ENCODE measurements around the gene CEP112.
"Not testable (repeated sequence)": the region's sequence is repeated elsewhere in the genome, so short reads cannot be mapped to it uniquely, and the experiment has no call there.

Gene CEP112

DNA sequence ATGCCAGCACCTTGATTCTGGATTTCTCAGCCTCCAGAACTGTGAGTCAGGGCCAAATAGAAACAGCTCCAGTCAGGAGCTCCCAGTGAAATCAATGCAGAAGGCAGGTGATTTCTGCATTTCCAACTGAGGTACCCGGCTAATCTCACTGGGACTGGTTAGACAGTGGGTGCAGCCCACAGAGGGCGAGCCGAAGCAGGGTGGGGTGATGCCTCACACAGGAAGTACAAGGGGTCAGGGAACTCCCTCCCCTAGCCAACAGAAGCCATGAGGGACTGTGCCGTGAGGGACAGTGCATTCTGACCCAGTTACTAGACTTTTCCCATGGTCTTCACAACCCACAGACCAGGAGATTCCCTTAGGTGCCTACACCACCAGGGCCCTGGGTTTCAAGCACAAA is 36.9 kb downstream of the CEP112 start:
- DNase-seq (ENCODE audit: low spot score): not testable (repeated sequence)

GRCh38 chr17:66152756-66153155 is 39.2 kb downstream of the CEP112 start:
- no peak for DNase-seq (ENCODE audit: low spot score)

DNA sequence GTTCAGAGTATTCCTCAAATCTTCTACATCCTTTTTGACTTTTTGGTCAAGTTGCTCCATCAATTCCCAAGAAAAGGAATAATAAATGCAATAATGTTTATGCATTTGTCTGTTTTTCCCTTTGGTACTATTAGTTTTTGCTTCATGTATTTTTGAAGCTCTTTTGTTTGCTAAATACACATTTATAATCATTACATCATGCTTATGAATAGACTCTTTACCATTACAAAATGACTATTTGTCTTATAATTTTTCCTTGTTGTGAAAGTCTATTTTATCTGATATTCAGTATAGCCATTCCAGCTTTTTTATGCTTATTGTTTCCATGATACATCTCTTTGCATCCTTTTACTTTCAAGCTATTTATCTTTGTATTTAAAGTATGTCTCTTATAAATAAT is 41.2 kb downstream of the CEP112 start:
- no peak for DNase-seq (ENCODE audit: low spot score)

- DNase-seq (ENCODE audit: low spot score): no peak
These were observed 42.4 kb downstream of the CEP112 start for GRCh38 chr17:66149562-66149961.

GRCh38 chr17:66146394-66146793 is 45.5 kb downstream of the CEP112 start:
- no peak for DNase-seq (ENCODE audit: low spot score)

DNA sequence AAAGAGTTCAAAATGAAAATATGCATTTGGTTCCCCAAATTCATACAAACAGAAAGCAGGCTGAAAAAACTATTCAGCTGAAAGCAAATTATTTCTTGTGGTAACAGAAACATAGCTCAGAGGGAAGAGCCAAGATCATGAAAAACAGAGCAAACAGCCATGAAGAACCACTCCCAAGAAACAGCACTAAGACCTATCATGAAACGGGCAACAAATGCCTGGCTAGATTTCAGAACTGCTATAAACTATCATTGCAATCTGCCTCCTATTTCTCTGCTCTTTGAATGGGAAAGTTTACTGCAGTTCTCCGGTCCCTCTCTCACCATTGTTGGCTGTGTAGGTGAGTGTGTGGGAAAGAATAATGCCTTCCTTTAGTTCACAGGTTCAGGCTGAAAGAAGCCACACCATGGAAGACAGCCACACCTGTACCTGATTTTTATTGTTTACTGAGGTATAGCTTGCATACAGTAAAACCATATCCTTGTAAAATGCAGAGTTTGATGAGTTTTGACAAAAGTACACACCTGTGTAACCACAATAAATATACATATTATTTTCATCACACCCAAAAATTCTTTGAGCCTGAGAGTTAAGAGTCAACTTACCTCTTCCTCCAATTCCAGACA is 48.2 kb downstream of the CEP112 start:
- no peak for DNase-seq (ENCODE audit: low spot score)

DNA sequence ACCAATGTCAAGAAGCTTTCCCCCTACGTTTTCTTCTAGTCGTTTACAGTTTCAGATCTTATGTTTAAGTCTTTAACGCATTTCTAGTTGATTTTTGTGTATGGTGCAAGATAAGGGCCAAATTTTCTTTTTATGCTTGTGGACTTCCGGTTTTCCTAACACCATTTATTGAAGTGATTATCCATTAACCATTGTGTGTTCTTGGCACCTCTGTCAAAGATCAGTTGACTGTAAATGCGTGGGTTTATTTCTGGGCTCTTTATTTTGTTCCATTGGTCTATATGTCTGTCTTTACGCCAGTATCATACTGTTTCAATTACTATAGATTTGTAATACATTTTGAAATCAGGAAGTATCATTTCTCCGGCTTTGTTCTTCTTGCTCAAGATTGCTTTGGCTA is 49.5 kb downstream of the CEP112 start:
- no peak for DNase-seq (ENCODE audit: low spot score)

GRCh38 chr17:66138120-66138519 is 53.8 kb downstream of the CEP112 start:
- no peak for DNase-seq (ENCODE audit: low spot score)

DNA sequence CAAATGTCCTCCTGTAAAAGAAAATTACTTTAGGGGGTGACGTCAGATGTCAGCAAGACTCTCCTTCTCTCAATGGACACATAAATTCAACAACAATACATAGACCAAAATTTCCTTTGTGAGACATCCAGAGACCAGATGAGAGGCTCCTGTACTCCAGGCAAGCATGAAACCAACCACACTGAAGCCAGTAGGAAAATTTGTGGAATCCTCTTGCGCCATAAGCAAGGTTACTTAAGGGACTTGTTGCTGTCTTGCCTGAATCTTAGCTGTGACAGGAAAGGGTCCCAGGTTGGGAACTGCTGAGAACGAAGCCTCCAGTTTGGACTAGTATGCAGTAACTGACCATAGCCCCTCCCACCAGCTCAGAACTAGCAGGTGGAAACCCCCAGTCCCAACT is 56.0 kb downstream of the CEP112 start:
- no peak for DNase-seq (ENCODE audit: low spot score)

DNA sequence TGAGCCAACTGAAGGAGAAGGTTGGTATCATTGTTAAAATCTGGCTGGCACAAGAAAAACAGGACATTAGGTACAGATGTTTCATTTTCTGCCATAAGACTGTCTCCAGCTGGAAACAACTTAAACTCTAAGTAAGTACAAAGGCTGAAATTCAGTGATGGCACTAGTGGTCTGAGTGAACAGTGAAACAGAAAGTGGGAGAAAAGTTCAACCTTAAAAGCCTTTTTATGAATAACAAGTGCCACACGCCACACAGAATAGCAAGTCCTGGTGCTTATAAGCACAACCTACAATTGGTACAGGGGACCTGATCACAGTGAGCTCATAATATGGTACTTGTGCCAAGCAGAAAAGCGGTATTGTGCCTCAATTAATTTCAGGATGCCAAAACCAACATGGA is 56.7 kb downstream of the CEP112 start:
- no peak for DNase-seq (ENCODE audit: low spot score)

DNA sequence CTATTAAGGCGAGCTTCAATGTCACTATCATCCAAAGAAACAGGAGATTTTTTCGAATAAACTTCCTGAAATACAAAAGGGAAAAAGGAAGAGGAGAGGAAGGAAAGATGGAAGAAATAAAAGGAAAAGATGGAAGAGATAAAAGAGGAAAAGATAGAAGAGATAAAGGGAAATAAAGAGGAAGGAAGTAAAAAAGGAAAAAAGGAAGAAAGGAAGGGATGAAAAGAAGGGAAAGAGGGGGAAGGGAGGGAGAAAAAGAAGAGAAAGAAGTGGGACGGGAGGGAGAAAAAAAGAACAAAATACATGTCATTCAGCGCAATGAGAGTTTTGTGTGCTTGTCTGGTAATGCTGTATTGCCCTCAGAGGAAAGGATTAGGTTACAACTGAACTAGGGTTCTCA is 62.2 kb downstream of the CEP112 start:
- no peak for DNase-seq (ENCODE audit: low spot score)

GRCh38 chr17:66126231-66126630 is 65.7 kb downstream of the CEP112 start:
- no peak for DNase-seq (ENCODE audit: low spot score)

GRCh38 chr17:66123163-66123562 is 68.8 kb downstream of the CEP112 start:
- DNase-seq (ENCODE audit: low spot score): no peak

DNA sequence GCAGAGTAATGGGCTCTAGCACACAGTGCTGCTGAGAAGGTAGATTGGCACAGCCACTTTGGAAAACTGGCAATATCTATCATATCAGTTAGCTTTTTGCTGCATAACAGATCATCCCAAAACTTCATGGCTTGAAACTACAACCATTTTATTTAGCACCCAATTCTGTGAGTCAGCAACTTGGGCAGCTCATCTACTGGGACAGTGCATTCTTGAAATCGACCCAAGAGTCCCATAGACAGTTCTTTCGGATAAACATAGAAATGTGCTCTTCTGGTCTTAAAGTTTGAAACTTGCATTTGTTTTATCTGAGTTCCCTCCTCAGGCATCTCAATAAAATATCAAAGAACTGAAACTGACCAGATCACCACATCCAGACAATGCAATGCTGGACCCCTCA is 76.7 kb downstream of the CEP112 start:
- no peak for DNase-seq (ENCODE audit: low spot score)

- DNase-seq (ENCODE audit: low spot score): no peak
These were observed 77.3 kb downstream of the CEP112 start for GRCh38 chr17:66114609-66115008.

DNA sequence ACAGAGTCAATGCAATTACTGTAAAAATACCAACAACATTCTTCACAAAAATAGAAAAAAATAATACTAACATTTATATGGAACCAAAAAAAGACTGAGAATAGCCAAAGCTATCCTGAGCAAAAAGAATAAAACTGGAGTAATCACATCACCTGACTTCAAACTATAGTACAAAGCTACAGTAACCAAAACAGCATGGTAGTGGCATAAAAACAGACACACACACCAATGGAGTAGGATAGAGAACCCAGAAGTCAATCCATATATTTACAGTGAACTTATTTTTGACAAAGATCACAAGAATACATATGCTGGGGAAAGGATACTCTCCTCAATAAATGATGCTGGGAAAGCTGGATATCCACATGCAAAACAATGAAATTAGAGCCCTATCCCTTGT is 84.2 kb downstream of the CEP112 start:
- DNase-seq (ENCODE audit: low spot score): no peak

- no peak for DNase-seq (ENCODE audit: low spot score)
These were observed 93.9 kb downstream of the CEP112 start for GRCh38 chr17:66098040-66098439.

- DNase-seq (ENCODE audit: low spot score): no peak
These were observed 97.2 kb downstream of the CEP112 start for GRCh38 chr17:66094727-66095126.

- DNase-seq (ENCODE audit: low spot score): no peak
These were observed 100.4 kb downstream of the CEP112 start for GRCh38 chr17:66091445-66092080.

DNA sequence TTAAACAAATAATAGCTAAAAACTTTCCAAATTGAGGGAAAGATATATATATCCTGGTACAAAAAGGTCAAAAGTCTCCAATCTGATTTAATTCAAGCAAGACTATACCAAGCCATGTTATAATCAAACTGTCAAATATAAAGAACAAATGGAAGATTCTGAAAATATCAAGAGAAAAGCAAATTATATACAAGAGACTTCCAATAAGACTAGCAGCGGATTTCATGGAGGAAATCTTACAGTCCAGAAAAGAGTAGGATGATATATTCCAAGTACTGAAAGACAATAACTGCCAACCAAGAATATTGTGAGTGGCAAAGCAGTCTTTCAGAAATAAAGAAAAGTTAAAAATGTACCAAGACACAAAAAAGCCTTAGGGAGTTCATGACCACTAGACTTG is 102.2 kb downstream of the CEP112 start:
- DNase-seq (ENCODE audit: low spot score): no peak

DNA sequence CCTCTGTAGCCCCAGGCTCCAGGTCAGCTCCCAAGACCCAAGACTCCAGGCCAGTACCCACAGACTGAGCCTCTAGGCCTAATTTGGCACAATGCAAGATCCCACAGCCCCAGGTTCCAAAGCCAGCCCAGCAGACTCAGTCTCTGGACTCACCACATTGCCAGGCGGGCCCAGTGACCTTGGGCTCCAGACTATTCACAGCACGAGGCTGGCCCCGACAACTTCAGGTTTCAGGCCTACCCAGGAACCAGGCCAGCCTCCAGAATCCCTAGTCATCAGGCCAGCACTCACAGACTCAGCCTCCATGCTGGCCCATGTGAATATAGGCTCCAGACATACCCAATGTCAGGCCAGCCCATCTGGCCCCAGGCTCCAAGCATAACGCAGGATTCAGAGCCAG is 103.8 kb downstream of the CEP112 start:
- no peak for DNase-seq (ENCODE audit: low spot score)

DNA sequence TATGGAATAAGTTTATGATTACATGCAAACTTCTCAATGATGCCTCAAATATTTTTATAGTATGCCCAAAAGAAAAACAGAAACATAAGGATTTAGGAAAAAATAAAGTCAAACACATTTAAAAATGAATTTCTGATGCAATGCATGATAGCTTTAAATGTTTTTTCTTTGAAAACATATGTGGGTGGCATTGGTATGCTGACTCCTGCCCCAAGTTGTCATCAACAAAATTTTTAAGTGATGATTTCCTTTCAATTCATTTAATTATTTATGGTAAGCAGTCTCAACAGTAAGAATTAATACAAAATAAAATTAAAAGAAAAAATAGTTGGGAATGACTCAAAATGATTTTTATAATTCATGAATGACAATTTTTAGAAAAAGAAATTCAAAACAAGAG is 104.9 kb downstream of the CEP112 start:
- no peak for DNase-seq (ENCODE audit: low spot score)

GRCh38 chr17:66085221-66085620 is 106.7 kb downstream of the CEP112 start:
- DNase-seq (ENCODE audit: low spot score): no peak

GRCh38 chr17:66080670-66081069 is 111.3 kb downstream of the CEP112 start:
- DNase-seq (ENCODE audit: low spot score): not testable (repeated sequence)
